H1 (cell line): Measurements from ENCODE around the gene PRKAR2A.

Experiments
- CHD2 ChIP-seq: IDR thresholded peaks from 2 replicates; pipeline ENCODE4 v1.6.1; 2012; ENCODE audit warnings: low read length, improper control_type of control experiment
- CTCF ChIP-seq, 3 experiments: IDR thresholded peaks; 1 replicate in 2 of 3; 2 replicates in 1 of 3; pipeline versions ENCODE4 v1.5.1 to v1.6.1; 2011; ENCODE audit warnings: low read length in 3 of 3, mild to moderate bottlenecking in 3 of 3, inconsistent platforms in 2 of 3, low read depth in 1 of 3, moderate library complexity in 1 of 3; ENCODE audit not compliant: insufficient read depth in 1 of 3; ENCODE audit errors: control extremely low read depth in 1 of 3
- EP300 ChIP-seq, 2 experiments: IDR thresholded peaks; 1 replicate in 1 of 2; 2 replicates in 1 of 2; pipeline ENCODE4 v1.6.1; 2011 to 2012; ENCODE audit warnings: low read depth in 2 of 2, low read length in 2 of 2, mild to moderate bottlenecking in 2 of 2, borderline replicate concordance in 1 of 2, inconsistent platforms in 1 of 2, moderate library complexity in 1 of 2
- HDAC6 ChIP-seq: IDR thresholded peaks from one replicate; pipeline ENCODE4 v1.7.1; 2012; ENCODE audit warnings: low read depth, mild to moderate bottlenecking, inconsistent platforms, low read length, moderate library complexity
- JUND ChIP-seq: IDR thresholded peaks from 2 replicates; pipeline ENCODE4 v1.6.1; 2011; ENCODE audit warnings: mild to moderate bottlenecking, improper control_type of control experiment, low read length
- MAX ChIP-seq: IDR thresholded peaks from 2 replicates; pipeline ENCODE4 v1.6.1; 2012; ENCODE audit warnings: inconsistent platforms
- NRF1 ChIP-seq: IDR thresholded peaks from 2 replicates; pipeline ENCODE4 v1.6.1; 2011; ENCODE audit warnings: mild to moderate bottlenecking, low read depth, low read length, improper control_type of control experiment
- POLR2A ChIP-seq, 2 experiments: IDR thresholded peaks; 1 replicate in 1 of 2; 2 replicates in 1 of 2; pipeline ENCODE4 v1.6.1; 2011; ENCODE audit warnings: low read depth in 2 of 2, low read length in 2 of 2, mild to moderate bottlenecking in 2 of 2; ENCODE audit errors: control extremely low read depth in 1 of 2
- POLR2AphosphoS5 ChIP-seq: IDR thresholded peaks from 2 replicates; pipeline ENCODE4 v1.6.1; 2011; ENCODE audit warnings: low read depth, low read length
- RAD21 ChIP-seq, 2 experiments: IDR thresholded peaks in 1 of 2; conservative IDR thresholded peaks in 1 of 2; 2 replicates each; pipeline ENCODE4 v1.6.1; 2011; ENCODE audit warnings: low read depth in 2 of 2, low read length in 2 of 2, improper control_type of control experiment in 1 of 2, inconsistent platforms in 1 of 2, mild to moderate bottlenecking in 1 of 2, moderate library complexity in 1 of 2
- RNF2 ChIP-seq: fragments of 200-900, 300-1000 bp; sonication (generic); IDR thresholded peaks from 2 replicates; pipeline ENCODE4 v1.7.1; 2016; ENCODE audit warnings: borderline replicate concordance, low read depth, mild to moderate bottlenecking, antibody characterized with exemption, low read length; ENCODE audit not compliant: poor library complexity, severe bottlenecking; ENCODE audit errors: missing control alignments

- TF ChIP-seq CTCF (IDR thresholded peaks at IDR 0.05; ENCODE audit: control extremely low read depth in 1 of 3, insufficient read depth in 1 of 3, low read depth in 1 of 3, low read length in 3 of 3) (no peak), RNF2 (no peak), MAX (no peak), EP300 (IDR thresholded peaks at IDR 0.05; ENCODE audit: borderline replicate concordance in 1 of 2, low read depth in 2 of 2, low read length in 2 of 2) (no peak), JUND (no peak), POLR2AphosphoS5 (no peak), CHD2 (no peak), RAD21 (IDR thresholded peaks at IDR 0.05 in 1 of 2, conservative IDR thresholded peaks at IDR 0.05 in 1 of 2; ENCODE audit: low read depth in 2 of 2, low read length in 2 of 2) (no peak), HDAC6 (no peak), NRF1 (no peak), POLR2A (IDR thresholded peaks at IDR 0.05; ENCODE audit: control extremely low read depth in 1 of 2, low read depth in 2 of 2, low read length in 2 of 2) (no peak)
Observed at GRCh38 chr3:48798998-48799397, 48.7 kb downstream of the PRKAR2A start.
